ENCODE results near the gene SULT2A1. TPM values are rescaled to one million over a fixed set of nuclear protein-coding genes. Genes with fewer than 3 reads are reported as not detected.
"Not testable (repeated sequence)": the region's sequence is repeated elsewhere in the genome, so short reads cannot be mapped to it uniquely, and the experiment has no call there.

SULT2A1 gene, protein sequence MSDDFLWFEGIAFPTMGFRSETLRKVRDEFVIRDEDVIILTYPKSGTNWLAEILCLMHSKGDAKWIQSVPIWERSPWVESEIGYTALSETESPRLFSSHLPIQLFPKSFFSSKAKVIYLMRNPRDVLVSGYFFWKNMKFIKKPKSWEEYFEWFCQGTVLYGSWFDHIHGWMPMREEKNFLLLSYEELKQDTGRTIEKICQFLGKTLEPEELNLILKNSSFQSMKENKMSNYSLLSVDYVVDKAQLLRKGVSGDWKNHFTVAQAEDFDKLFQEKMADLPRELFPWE
- total RNA-seq (2014; rRNA removed; shearing (Covaris generic); ENCODE audit: low replicate concordance), result not detected in 2 replicates

DNA sequence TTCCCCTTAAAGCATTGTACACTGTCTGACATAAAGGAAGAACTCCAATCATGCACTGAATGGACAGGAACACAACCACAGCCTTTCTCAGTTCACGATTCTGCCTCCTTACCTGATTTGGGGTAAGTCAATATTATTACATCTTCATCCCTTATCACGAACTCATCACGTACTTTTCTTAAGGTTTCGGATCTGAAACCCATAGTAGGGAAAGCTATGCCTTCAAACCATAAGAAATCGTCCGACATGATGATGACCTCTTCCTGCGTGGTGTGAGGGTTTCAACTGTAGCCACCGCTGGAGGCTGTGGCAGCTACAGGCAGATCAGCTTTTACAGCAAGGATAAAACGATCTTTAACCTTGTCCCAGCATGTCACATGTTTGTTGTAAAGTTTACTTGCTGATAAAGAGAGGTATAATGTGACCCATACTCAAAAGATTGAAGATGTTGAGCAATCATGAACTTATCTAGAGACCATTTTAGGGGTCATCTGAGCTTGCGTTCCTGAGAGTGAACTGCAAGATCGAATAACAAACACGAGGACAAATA lies at the start of gene SULT2A1:
Gene SULT2A1 (minus strand): TSS at position 306 of the 550 bp plus-strand sequence. CDS start 58 bp downstream, at position 248.
- in situ Hi-C loops (cut with HindIII; ENCODE audit: low pct_unique_long_range_greater_than_20kb, low sequenced_read_pairs), result no loop called here
- DNase-seq (ENCODE audit: low read depth), result no peak

DNA sequence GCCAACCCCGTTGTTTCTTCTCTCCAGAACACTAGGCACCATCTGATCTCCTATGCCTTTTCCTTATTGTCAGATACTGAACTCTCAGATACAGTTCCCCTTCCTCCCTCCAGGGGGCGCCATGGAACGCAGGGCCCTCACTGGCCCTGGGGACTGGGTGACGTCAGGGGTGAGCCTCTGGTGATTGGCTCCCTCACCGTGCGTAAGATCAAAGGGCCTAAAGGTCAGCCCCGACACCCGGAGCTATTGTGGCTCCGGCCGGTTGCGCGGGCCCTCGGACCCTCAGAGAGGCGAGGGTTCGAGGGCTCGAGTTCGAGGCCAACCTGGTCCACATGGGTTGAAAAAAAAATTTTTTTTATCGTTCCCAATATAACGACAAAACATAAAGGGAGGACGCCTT lies 42.5 kb upstream of the SULT2A1 start:
- DNase-seq (ENCODE audit: low read depth); in situ Hi-C loops (cut with HindIII; ENCODE audit: low pct_unique_long_range_greater_than_20kb, low sequenced_read_pairs): not testable (repeated sequence)

DNA sequence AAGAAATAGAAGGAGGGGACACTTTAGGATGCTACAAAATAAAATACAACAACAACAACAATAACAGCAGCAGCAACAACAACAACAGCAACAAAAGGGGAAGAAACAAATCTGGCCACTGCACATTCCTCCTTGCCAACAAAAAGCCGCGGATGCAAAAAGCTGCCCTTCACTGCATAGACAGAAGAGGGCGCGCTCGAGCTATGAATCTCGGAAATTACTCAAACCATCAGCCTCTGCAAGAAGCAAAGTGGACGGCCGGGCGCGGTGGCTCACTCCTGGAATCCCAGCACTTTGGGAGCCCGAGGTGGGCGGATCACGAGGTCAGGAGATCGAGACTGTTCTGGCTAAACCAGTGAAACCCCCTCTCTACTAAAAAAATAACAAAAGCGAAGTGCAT lies 34.0 kb upstream of the SULT2A1 start:
- in situ Hi-C loops (cut with HindIII; ENCODE audit: low pct_unique_long_range_greater_than_20kb, low sequenced_read_pairs); DNase-seq (ENCODE audit: low read depth): not testable (repeated sequence)

GRCh38 chr19:47910191-47910590 lies 24.1 kb upstream of the SULT2A1 start:
- DNase-seq (ENCODE audit: low read depth); in situ Hi-C loops (cut with HindIII; ENCODE audit: low pct_unique_long_range_greater_than_20kb, low sequenced_read_pairs): not testable (repeated sequence)

GRCh38 chr19:47909350-47909749 lies 23.2 kb upstream of the SULT2A1 start:
- DNase-seq (ENCODE audit: low read depth); in situ Hi-C loops (cut with HindIII; ENCODE audit: low pct_unique_long_range_greater_than_20kb, low sequenced_read_pairs): not testable (repeated sequence)

DNA sequence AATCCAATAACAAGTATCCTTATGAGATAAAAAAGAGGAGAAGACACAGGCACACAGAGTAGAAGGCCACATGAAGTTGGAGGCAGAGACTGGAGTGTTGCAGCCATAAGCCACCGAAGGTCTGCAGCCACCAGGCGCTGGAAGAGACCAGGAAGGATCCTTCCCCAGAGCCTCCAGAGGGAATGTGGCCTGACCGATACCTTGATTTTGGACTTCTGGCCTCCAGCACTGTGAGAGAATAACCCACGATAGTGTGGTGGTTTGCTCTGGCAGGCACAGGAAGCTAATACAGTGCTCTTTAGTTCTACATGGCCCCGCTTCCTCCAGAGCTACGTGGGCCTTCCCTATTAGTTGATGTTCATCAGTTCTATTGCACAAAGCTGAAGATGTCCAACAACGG lies 15.3 kb upstream of the SULT2A1 start:
- in situ Hi-C loops (cut with HindIII; ENCODE audit: low pct_unique_long_range_greater_than_20kb, low sequenced_read_pairs), result no loop called here

GRCh38 chr19:47899335-47899734 lies 13.2 kb upstream of the SULT2A1 start:
- in situ Hi-C loops (cut with HindIII; ENCODE audit: low pct_unique_long_range_greater_than_20kb, low sequenced_read_pairs), result no loop called here
- DNase-seq (ENCODE audit: low read depth), result no peak

More for the DNA sequence above, 15.3 kb upstream of the SULT2A1 start:
- DNase-seq (ENCODE audit: low read depth), result no peak

- DNase-seq (ENCODE audit: low read depth), result no peak
- in situ Hi-C loops (cut with HindIII; ENCODE audit: low pct_unique_long_range_greater_than_20kb, low sequenced_read_pairs), result no loop called here
Measured at GRCh38 chr19:47897861-47898260, 11.7 kb upstream of the SULT2A1 start.

DNA sequence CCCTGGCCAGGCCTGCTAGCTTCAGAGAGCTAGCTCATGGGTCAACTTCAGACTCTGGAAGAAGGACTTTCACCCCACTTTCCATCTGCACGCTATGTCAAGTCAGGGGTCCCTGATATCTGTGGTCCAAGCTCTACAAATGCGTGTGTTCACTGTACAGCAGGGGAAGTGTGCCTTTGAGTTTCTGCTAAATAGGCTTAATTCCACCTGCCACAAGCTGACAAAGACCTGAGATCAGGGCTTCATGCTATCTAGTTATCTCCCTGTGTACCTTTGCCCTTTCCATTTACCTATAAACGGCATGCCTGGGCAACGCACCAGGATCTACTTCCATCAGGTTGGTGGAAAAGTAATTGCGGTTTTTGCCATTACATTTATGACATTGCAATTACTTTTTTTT lies 10.7 kb upstream of the SULT2A1 start:
- in situ Hi-C loops (cut with HindIII; ENCODE audit: low pct_unique_long_range_greater_than_20kb, low sequenced_read_pairs), result no loop called here
- DNase-seq (ENCODE audit: low read depth), result no peak

GRCh38 chr19:47896019-47896418 lies 9.9 kb upstream of the SULT2A1 start:
- in situ Hi-C loops (cut with HindIII; ENCODE audit: low pct_unique_long_range_greater_than_20kb, low sequenced_read_pairs), result no loop called here

GRCh38 chr19:47895165-47895782 lies 9.2 kb upstream of the SULT2A1 start:
- no peak for DNase-seq (ENCODE audit: low read depth)
- in situ Hi-C loops (cut with HindIII; ENCODE audit: low pct_unique_long_range_greater_than_20kb, low sequenced_read_pairs), result no loop called here

More at GRCh38 chr19:47896019-47896418, 9.9 kb upstream of the SULT2A1 start:
- no peak for DNase-seq (ENCODE audit: low read depth)

GRCh38 chr19:47891923-47892666 lies 6.0 kb upstream of the SULT2A1 start:
- in situ Hi-C loops (cut with HindIII; ENCODE audit: low pct_unique_long_range_greater_than_20kb, low sequenced_read_pairs), result no loop called here
- peak; percentile 98 for DNase-seq (ENCODE audit: low read depth)

GRCh38 chr19:47891622-47891922 lies 5.5 kb upstream of the SULT2A1 start:
- no peak for DNase-seq (ENCODE audit: low read depth)
- in situ Hi-C loops (cut with HindIII; ENCODE audit: low pct_unique_long_range_greater_than_20kb, low sequenced_read_pairs), result no loop called here

GRCh38 chr19:47890865-47891621 lies 4.9 kb upstream of the SULT2A1 start:
- DNase-seq (ENCODE audit: low read depth), result no peak
- in situ Hi-C loops (cut with HindIII; ENCODE audit: low pct_unique_long_range_greater_than_20kb, low sequenced_read_pairs), result no loop called here

DNA sequence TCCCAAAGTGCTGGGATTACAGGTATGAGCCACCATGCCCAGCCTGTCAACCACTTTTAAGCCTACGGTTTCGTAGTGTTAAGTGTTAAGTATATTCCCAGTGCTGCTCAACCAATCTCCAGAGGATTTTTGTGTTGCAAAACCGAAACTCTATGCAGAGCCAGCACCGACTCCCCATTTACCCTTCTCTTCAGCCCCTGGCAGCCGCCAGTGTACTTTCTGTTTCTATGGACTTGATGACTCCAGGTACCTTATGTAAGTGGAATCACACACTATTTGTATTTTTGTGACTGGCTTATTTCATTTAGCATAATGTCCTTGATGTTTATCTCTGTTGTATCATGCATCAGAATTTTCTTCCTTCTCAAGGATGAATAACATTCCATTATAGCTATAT lies 1.1 kb downstream of the SULT2A1 start:
- DNase-seq (ENCODE audit: low read depth), result no peak
- in situ Hi-C loops (cut with HindIII; ENCODE audit: low pct_unique_long_range_greater_than_20kb, low sequenced_read_pairs), result no loop called here

GRCh38 chr19:47882890-47883289 lies 3.2 kb downstream of the SULT2A1 start:
- no peak for DNase-seq (ENCODE audit: low read depth)
- in situ Hi-C loops (cut with HindIII; ENCODE audit: low pct_unique_long_range_greater_than_20kb, low sequenced_read_pairs), result no loop called here

DNA sequence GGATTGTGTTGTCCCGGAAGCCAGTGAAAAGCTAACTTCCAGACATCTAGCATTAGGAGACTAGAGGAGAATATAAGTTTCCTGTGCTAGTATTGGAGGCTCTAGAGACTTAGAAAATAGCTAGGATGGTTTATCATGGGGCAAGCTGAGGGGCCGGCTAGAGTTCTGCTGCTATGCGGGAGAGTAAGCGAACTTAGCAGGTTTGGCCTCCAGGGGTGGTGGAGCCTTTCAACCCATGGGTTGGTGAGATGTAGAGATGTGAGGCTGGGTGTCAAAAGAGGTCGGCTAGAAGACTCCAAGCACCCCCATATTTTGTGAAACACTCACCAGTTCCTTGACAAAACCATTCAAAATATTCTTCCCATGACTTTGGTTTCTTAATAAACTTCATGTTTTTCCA lies 4.4 kb downstream of the SULT2A1 start:
- in situ Hi-C loops (cut with HindIII; ENCODE audit: low pct_unique_long_range_greater_than_20kb, low sequenced_read_pairs), result no loop called here
- no peak for DNase-seq (ENCODE audit: low read depth)

DNA sequence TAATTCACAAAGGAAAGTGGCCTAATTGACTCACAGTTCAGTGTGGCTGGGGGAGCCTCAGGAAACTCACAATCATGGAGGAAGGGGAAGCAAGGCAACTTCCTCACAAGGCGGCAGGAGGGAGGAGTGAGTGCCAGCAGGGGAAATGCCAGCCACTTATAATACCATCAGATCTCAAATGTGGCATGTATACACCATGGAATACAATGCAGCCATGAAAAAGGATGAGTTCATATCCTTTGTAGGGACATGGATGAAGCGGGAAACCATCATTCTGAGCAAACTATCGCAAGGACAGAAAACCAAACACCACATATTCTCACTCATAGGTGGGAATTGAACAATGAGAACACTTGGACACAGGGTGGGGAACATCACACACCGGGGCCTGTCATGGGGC lies 6.7 kb downstream of the SULT2A1 start:
- DNase-seq (ENCODE audit: low read depth); in situ Hi-C loops (cut with HindIII; ENCODE audit: low pct_unique_long_range_greater_than_20kb, low sequenced_read_pairs): not testable (repeated sequence)

All from Caki2 (cell line).